Fibroblast of lung (primary cell): Measurements from ENCODE around the gene SIVA1.

Source experiments
- EZH2 ChIP-seq: IDR thresholded peaks from 2 replicates; pipeline ENCODE4 v1.5.1; 2012; ENCODE audit warnings: low read length, control low read depth, mild to moderate bottlenecking; ENCODE audit errors: missing control alignments
- TF ChIP-seq, protein P1 (sequence below), 2 donors: IDR thresholded peaks in 1 of 2; conservative IDR thresholded peaks in 1 of 2; 1 replicate in 1 of 2; 2 replicates in 1 of 2; pipeline ENCODE4 v1.5.1; 2011 to 2012; ENCODE audit warnings: low read length in 2 of 2, control low read depth in 1 of 2, inconsistent platforms in 1 of 2, low read depth in 1 of 2, mild to moderate bottlenecking in 1 of 2

DNA sequence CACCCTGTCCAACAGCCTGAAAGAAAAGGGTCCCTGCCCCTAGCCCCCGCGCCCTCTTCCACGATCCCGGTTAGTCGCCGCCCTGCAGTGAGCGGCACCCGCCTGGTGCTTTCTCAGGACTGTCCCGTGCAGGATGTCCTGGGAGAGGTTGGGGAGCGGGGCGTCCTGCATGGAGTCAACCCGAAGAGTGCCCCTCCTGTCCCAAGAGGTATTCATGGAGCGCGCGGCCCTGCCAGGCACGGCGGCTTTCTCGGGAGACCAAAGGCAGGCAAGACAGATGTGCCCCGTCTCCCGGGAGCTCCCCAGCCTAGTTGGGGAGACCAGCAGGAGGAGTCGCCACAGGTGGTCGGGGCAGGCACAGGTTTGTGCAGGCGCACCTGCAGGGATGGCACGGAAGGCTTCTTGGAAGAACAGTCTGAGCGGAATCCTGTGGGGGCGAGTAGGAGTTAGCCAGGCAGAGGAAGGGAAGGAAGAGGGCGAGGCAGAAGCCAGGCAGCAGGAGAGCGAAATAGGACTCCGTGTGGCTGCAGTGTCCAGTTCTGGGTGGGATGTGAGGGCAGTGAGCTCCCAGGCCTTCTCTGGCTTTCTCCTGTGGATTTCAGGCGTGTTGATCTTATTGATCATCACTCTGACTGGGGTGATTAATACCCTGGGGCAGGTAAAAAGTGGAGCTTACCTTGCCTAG lies 723 bp downstream of the SIVA1 start:
- TF ChIP-seq, protein P1, sequence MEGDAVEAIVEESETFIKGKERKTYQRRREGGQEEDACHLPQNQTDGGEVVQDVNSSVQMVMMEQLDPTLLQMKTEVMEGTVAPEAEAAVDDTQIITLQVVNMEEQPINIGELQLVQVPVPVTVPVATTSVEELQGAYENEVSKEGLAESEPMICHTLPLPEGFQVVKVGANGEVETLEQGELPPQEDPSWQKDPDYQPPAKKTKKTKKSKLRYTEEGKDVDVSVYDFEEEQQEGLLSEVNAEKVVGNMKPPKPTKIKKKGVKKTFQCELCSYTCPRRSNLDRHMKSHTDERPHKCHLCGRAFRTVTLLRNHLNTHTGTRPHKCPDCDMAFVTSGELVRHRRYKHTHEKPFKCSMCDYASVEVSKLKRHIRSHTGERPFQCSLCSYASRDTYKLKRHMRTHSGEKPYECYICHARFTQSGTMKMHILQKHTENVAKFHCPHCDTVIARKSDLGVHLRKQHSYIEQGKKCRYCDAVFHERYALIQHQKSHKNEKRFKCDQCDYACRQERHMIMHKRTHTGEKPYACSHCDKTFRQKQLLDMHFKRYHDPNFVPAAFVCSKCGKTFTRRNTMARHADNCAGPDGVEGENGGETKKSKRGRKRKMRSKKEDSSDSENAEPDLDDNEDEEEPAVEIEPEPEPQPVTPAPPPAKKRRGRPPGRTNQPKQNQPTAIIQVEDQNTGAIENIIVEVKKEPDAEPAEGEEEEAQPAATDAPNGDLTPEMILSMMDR (conservative IDR thresholded peaks at IDR 0.05 in 1 of 2, IDR thresholded peaks at IDR 0.05 in 1 of 2; ENCODE audit: low read depth in 1 of 2, low read length in 2 of 2) = no peak
- no peak for TF ChIP-seq EZH2
